Activated CD8-positive, alpha-beta memory T cell treated with anti-CD3 and anti-CD28 coated beads for 1 hour (primary cell): Measurements from ENCODE around the gene KRT35.
A peak's percentile ranks its signal among the peaks of the same experiment; 100 is the strongest.

Experiments used
- DNase-seq, 2 donors: peaks; one replicate each; pipeline ENCODE4 v3.0.0-alpha.2; 2020; ENCODE audit warnings: low read depth in 1 of 2; ENCODE audit errors: extremely low read depth in 1 of 2

The KRT35 gene

DNA sequence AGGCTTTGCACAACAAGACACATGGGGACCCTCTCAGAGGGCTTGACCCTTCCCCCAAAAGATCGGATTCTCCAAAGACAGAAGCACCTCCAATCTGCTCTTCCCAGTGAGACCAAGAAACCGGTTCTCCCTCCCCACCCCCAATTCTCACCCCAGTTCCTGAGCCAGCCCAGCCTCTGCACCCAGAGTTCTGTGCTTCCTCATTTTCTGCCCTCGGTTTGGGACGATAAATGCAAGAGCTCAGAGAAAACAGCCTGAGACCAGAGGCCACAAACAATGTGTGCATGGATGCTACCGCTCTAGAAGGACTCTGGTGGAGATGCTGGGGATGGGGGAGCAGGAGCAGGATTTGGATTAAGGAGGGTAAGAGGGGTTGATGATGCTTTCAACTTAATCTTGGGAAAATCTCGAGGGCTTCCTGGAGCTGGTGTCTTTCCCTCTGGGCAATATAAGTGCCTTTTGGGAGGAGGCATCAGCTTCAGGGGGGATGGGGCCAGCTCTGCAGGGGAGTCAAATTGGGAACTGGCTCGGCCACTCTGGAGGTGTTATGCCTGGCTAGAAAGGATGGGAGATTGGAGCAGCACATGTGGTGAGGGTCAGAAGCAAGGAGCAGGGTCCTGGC, 31.7 kb upstream of the KRT35 start:
- no peak for DNase-seq

DNA sequence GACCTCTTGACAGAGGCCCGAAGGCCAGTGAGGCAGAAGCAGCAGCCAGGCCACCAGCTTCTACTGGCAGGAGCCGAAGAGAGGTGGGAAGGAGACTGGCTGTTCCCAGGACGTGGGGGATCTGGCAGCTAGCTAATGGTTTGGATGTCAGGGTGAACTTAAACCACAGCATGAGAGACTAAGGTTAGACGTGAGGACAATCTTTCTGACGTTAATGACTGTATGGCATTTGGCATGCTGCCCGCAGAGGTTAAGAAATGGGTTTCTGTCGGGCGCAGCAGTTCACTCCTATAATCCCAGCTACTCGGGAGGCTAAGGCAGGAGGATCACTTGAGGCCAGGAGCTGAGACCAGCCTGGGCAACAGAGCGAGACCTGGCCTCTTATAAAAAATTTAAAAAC, 30.8 kb upstream of the KRT35 start:
- no peak for DNase-seq

DNA sequence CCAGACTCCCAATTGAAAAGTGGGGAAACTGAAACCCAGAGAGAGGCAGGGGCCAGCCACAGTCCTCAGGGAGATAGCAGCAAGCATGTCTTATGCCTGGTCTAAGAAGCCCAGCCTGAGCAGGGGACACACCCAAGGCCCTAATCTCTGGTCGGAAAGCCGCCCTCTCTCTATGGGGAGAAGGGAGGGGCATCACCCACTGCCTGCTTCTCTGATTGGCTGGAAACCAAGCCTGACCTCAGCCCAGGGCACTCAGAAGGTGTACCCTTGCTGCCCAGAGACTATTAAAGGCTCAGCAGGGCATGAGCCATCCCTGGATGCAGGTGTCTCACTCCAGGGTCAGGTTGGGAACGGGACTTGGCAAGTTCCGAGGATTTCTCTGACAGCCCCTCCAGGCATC, 30.2 kb upstream of the KRT35 start:
- DNase-seq: no peak

DNA sequence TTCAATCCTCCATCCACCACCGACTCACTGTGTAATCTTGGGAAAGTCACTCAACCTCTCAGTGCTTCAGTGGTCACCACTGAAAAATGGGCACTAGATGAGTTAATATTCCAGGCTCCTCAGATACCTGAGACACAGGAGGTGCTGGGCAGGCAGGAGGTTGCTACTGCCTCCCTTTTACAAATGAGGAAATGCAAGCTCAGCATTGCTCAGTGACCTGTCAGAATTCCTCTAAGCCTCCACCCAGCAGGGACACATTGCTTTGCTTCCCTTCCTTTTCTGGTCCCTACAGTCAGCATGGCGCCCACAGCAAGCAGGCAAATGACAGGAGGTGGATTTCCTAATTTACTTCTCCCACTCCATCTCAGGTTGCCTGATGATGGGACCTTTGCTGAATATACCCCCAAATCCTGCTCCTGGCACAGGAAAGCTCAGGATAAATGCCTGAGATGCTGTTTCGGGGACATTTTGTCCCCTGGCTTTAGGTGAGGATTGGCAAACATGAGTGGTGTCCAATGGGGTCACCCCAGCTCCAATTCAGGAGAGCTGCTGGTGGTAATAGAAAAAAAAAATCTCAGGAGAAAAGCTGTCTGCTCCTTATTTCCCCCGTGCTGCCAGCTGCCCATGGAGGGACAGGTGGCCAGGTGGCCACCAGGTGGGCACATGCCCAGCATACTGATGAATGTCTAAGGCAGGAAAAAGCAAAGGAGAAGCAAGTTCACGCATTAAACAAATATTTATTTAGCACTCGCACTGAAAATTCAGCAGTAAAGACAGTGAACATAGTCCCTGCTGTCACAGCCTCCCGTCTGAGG, 29.5 kb upstream of the KRT35 start:
- DNase-seq: no peak

DNA sequence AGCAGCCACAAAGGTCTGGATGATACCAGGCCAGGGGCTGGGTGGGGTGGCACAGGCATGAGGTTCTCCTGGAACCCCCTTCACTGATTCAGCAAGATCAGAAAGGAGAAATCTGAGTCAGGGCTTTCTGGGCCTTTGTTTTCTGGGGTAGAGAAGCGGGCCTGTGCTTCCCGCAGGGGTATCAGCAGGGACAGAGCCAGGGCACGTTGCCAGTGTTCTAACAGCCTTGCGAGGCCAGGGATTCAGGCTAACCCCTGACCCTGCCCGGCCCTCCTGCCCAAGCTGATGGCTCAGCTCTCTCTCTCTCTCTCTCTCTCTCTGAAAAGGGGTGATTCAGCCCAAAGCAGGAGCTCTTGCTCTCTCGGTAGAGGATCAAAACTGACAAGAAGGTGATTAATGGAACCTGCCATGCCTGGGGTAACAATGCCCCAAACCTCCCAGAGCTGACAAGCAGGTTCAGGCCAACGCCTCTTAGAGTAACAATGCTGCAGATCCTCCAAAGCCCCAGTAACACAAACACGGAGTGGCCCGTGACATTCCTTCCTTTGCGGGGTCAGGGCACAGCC, 26.4 kb upstream of the KRT35 start:
- DNase-seq: no peak

DNA sequence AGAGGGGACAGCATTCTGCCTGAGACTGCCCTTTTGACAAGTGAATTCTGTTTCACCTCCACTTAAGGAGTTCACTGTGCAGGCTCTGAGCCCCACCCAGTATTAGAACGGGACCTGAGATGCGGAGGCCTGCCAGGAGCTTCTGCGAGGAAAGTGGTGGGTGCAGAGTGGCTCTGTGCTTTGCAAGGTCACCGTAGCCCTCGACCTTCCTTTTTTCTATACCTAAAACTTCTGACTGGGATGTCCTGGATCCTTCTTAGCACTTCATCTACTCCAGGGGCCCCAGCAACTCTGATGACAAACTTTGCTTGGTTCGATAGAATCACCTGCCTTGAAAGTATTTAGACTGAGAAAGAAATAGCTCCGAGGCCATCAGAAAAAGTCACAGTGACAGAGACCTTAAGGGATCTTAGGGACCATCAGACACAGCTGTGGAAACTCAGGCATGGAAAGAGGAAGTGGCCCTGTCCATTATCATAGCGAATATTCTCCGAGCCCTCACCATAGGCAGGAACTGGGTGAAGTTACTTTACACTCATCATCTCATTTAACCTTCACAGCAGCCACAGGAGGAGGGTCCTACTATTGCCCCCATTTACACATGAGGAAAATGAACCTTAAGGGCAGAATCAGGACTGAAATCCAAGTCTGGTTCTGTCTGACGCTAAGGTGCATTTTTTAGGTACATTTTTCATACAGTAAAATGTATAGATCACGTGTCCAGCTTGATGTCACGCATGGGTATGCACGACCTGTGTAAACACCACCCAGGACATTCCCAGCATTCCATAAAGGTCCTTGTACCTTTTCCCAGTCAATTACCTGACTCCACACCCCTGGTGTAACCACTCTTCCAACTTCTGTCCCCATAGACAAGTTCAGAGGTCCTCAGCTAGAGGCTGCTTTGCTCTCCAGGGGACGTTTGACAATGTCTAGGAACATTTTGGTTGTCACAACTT, 25.1 kb upstream of the KRT35 start:
- no peak for DNase-seq

DNA sequence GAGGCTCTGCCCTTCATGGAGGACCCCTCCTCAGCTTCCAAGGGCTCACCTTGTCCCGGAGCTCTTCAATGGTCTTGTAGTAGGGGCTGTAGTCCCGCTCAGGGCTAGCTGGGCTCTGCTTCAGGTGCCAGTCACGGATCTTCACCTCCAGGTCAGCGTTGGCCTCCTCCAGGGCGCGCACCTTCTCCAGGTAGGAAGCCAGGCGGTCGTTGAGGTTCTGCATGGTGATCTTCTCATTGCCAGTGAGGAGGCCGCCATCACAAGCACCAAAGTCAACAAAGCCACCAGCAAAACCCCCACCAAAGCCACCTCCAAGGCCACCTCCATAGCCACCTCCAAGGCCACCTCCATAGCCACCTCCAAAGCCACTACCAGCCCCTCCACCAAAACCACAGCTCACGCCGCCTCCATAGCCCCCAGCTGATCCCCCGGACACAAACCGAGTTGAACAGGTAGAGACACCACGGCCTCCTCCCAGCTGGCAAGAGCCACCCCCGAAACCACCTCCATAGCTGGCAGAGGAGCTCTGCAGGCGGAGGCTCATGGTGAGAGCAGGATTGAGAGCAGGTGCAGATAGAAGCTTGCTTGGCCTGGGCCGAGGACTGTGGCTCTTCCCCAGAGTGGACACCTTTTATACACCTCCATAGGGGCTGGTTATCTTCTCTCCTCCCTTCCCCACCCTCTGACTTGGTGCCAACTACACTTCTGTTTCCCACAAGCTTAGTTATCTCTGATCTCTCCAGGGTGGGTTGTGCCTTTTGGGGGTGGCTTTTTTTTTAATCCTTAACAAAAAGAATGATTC, 24.3 kb upstream of the KRT35 start, which contains the start of gene KRT13:
KRT13 (minus strand) TSS at position 606 of the 802 bp plus-strand sequence; CDS start at position 544, 62 bp downstream.
- DNase-seq: no peak

DNA sequence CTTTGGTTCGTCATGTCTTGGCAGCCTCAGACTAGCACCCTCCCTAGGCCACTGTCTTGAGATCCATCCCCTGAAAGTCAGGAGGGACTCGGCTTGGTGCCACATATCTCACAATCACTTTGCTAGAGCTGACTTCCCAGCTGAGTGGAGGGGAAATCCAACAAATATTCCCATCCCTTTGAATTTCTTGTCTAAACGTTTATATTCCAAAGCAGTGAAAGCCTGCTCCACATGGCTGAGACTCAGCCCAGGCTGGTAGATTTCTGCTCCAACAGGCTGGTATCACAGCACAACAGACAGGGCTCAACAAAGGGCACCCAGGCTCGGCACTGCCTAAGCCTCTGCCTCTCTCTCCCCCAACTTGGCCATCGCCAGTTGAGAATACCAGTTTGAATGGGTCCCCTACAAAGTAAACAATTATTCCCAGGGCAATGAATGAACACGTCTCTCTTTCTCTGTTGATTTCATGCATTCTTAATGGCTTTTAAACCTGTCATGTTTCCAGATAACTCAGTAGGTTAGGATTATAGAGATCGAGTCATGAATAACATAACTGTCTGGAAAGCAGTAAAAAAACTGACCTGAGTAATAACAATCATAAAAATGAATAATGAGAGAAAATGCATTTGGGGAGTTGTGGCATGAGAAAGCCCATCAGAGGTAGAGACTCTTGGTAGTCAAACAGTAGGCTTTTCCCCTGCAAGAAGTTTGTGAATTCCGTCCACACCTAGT, 23.5 kb upstream of the KRT35 start:
- DNase-seq: no peak

DNA sequence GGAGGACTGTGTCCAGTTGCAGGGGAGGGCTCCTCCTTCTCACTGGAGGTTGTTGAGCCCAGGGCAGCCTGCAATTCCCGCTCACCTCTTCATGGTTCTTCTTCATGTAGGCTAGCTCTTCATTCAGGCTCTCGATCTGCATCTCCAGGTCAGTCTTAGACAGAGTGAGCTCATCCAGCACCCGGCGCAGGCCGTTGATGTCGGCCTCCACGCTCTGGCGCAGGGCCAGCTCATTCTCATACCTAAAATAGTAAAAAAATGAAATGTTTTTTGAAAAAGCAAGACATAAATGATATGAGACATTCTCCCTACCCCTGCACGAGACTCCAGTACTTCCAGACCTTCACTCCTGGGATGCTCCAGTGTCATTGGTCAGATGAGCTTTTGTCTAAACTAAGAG, 22.3 kb upstream of the KRT35 start:
- no peak for DNase-seq

DNA sequence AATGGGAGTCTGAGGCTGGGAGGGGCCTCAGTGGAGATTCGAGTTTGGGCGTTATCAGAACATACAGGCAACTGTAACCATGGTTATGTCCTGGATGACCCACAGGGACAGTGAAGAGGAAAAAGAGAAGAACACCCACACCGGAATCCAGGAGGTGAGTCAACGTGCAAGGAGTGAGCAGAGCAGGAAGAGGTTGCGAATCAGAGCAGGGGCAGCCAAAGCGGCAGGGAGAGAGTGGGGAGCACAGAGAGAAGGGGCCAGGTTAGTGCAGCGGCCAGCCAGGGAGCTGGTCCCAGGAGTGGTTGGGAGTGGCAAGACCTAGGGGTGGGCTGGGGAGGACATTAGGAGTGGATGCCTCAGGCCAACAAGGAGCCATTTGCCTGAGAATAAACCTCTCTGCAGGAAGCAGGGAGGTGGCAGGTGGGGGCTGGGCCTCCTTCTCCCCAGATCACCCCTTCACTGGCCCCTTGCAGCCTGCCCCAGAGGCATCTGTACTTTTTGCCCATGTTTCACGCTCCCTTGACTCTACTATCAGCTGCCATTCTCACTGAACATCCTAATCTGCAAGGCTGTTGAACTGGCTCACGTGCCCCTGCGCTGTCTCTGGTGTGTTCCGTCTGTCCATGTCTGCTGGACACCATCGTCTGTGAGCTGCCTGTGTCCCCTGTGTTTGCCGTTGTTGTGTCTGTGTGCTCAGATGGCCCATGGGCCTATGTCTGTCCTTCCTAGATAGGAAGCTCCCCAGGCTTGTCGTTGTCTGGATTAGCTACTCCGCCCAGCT, 19.4 kb upstream of the KRT35 start:
- DNase-seq: no peak

DNA sequence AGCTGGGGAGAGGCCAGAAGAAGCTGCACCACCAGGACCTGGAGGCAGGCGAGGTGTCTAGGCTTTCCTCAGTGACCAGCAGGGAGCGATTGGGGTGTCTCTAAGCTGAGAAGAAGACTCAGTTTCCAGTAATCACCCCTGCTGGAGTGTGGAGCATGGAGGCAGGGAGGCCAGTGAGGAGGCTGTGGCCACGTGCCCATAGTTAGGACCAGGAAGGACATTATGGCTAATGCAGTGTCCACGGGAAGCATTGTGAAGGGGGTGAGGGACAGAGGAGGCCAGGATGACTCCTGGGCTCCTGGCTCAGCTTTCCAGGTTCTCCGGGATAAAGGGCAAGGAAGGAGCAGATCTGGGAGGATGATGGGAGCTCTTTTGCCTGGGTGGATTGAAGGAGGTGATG, 18.8 kb upstream of the KRT35 start:
- no peak for DNase-seq

DNA sequence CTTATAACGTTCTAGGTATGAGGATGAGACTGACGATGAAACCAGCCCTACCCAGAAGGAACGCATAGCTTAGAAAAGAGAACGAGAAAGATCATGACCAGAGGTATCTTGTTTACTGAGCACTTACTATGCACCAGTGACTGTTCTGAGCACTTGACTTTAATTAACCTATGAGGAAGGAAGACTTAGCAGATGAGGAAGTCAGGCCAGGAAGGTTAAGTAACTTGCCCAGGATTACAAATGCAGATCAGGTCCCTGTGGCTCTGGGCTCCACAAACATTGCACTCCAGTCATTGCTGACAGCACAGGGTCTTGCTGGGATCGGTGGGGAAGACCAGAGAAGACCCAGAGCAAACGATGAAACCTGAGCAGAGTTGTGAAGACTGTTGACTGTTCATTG, 17.3 kb upstream of the KRT35 start:
- DNase-seq: no peak

DNA sequence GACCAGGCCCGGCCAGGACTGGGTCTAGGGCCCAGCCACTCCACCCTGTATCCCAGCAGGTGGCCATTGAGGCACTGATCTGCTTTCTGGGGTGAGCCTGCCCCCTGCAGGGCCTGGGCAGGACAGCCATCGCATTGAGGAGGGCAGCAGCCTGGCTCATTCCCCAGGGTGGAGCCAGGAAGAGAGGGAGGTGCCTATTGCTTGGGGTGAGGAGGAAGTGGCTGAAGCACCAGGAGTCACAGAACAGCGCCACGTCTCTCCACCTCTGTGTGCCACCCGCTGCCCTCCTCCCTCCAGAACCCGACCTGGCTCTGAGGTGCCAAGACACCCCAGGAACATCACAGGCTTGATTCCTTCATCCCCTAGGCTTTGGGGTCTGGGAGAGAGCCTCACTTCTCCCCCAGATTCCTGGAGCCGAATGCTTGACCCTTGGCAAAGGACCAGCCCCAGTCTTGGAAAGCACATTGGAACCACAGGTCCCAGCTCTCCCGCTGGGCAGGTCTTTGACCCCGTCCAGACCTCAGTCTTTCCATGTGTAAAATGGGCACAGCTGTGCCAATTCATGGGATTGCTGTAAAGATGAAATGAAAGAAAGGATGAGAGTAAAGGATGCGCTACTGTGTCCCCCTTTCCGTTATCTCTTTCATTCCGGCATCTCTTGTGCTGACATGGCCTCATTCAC, 16.0 kb upstream of the KRT35 start:
- DNase-seq: peak; percentile 5 to 14

DNA sequence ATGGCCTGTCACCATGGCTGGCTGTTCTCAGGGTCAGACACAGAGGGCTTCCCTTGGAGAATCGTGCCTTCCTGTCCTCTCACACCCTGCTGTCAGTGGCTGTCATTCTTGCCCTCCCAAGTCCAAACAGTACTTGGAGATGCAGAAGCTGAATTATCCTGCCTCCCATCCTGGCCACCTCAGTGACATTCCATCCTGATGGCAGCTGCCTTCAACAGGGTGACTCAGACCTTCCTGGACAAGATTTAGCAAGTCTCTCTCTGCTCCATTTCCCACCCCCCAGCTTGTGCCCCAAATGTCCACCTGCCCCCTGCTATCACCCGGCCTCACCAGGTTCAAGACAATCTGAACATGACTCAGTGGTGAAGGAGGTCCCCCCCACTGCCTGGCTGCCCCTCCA, 13.6 kb upstream of the KRT35 start:
- no peak for DNase-seq

DNA sequence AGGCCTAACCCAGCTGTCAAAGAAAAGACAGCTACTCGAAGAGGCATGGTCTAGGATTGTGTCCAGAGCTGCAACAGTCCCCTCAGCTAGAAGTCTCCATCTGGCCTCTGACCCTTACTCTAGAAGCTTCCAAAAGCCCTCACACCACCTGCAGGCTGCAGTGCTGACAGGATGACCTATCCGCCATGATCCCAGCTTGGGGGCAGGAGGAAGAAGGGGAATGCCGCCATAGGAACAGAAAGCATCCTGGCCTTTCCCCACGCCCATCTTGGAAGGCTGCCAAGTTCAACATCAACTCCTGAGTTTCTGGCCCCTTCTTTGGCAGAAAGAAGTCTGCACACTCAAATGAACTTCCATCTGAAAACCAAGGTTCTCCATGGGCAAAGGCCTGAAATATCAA, 11.8 kb upstream of the KRT35 start:
- DNase-seq: no peak

DNA sequence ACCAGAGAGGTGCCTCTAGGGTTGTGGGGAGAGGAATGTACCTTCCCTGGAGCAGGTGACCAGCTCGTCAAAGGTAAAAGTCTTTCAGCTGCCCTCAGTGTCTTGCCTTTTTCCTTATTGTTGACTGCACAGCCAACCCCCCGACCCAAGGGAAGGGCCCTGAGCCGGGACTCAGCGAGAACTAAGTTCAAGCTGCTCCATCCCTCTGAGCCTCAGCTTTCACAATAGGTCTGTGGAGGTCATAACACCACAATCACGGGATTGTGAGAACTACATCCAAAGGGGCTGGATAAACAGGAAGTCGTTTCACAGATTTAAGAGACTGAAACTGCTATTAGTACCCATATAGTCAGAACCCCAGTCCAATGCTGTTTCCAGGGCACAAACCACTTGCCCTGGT, 11.4 kb upstream of the KRT35 start:
- no peak for DNase-seq

DNA sequence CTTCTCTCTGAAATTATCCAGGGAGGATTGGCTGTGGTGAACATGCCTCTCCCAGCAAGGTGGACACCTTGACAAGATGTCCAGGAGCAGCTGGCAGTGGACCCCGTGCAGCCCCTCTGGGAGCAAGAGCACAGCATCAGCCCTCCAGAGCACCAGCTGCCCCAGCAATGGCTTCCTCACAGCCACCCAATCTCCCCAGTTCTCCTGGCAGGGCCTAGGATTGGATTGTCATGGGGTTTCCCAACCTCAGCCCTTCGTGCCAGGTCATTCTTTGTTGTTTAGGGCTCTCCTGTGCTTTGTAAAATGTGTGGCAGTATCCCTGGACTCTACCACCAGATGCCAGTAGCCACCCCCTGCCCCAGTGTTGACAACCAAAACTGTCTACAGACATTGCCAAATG, 10.5 kb upstream of the KRT35 start:
- DNase-seq: no peak
